ENCODE data around the gene FOXL2NB. TPM values are rescaled to one million over a fixed set of nuclear protein-coding genes. Genes with fewer than 3 reads are reported as not detected.
"Not testable (repeated sequence)": the region's sequence is repeated elsewhere in the genome, so short reads cannot be mapped to it uniquely, and the experiment has no call there.

FOXL2NB gene
- polyA plus RNA-seq (ENCODE audit: insufficient read depth in 1 of 5, insufficient read length in 5 of 5, low replicate concordance in 1 of 5), result under 1 TPM in 4 of 5 donors, not detected in 1; 0.04 to 0.08 (median 0.05) TPM
- long read RNA-seq, donor 1, result 0 reads
- long read RNA-seq, donor 2, result 0 reads
- long read RNA-seq, donor 3, result 0 reads
- long read RNA-seq, donor 4, result 0 reads
- long read RNA-seq, donor 5, result 0 reads
- long read RNA-seq, donor 6, result 0 reads
- long read RNA-seq, donor 7, result 0 reads
- long read RNA-seq, donor 8, result 0 reads

- peak in 1 of 2 donors; percentile 56 for DNase-seq
These were observed at the start of gene FOXL2NB, which contains the start of gene FOXL2 for GRCh38 chr3:138946663-138947494. FOXL2NB (plus strand) TSS chr3:138947217; CDS start chr3:138947365, 148 bp downstream. FOXL2 (minus strand) TSS chr3:138947137; CDS start chr3:138946722, 415 bp downstream.

DNA sequence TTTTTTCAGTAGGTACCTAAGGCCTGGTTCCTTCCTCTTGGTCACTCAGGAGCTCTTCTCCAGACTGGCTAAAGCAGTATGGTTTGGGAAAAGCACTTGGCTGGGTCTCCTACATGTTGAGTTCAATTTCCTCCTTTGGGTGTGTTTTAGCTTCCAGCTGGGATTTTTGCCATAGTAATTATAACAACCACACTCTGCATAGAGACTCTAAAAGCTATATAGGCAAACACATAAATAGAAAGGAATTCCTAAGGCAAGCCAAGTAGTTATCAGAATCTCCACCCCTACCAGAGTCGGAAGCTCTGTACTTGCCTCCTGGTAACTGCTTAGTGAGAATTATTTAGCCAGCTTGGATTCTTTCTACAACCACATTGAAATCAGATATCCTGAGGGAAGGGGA, 48.7 kb upstream of the FOXL2NB start:
- peak; percentile 27 to 47 for DNase-seq

DNA sequence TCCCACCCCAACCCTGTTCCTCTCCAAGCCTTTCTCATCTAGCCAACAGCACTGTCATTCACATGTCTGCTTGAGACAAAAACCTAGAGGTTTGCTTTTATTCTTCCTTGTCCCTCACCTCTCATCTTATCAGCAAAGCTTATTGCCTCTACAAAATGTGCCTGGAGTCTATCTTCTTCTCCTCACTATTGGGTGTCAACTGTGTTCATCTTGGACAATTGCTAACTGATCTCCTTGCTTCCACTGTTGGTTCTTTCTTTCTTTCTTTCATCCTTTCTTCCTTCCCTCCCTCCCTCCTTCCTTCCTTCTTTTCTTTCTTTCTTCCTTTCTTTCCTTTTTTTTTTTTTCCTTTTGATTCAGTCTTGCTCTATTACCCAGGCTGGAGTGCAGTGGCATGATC, 48.3 kb upstream of the FOXL2NB start:
- DNase-seq, result no peak

- no peak for DNase-seq
These were observed 47.5 kb upstream of the FOXL2NB start for GRCh38 chr3:138899351-138899991.

- no peak for DNase-seq
These were observed 45.5 kb upstream of the FOXL2NB start for GRCh38 chr3:138901567-138901966.

DNA sequence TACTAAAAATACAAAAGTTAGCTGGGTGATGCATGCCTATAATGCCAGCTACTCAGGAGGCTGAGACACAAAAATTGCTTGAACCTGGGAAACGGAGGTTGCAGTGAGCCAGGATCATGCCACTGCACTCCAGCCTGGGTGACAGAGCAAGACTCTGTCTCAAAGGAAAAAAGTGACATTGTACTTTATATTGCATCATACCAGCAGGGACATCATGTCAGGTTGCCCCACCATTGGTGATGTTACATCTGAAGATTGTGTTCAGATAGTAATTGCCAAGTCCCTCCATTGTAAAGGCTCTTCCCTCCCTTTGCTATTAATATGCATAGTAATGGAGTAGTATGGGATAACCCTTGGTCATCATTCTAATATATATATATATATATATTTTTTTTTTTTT, 44.8 kb upstream of the FOXL2NB start:
- no peak for DNase-seq

DNA sequence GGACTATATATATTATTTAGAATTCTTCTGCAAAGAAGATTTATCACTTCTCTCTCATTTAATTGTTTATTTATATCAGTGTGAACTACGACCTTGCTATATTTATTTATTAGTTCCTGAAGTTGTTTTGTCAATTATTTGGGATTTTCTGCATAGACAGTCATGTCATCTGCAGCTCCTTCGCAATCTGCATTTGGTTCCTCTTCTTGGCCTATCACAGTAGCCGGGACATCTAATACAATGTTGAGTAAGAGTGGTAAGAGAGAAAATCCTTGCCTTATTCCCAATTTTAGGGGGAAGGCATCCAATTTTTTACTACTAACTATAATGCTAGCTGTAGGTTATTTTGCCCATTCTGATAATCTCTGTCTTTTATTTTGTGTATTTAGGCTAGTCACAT, 39.5 kb upstream of the FOXL2NB start:
- DNase-seq, result no peak

DNA sequence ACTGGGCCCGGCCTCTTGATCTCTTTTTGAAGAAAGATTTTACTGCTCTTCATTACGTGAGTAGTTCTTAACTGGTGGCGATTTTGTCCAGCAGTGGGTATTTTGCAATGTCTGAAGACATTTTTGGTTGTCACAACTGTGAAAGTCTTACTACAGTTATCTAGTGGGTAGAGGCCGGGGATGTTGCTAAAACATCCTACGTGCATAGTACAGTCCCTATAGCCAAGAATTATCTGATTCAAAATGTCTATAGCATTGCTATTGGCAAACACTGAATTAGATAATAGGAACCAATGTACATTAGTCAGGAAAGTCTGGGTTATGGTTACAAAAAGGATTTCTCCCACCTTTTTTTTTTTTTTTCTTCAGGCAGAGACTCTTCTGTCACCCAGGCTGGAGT, 38.2 kb upstream of the FOXL2NB start:
- DNase-seq, result no peak

- no peak for DNase-seq
These were observed 37.1 kb upstream of the FOXL2NB start for GRCh38 chr3:138909904-138910303.

GRCh38 chr3:138911621-138912020, 35.4 kb upstream of the FOXL2NB start:
- DNase-seq, result no peak

DNA sequence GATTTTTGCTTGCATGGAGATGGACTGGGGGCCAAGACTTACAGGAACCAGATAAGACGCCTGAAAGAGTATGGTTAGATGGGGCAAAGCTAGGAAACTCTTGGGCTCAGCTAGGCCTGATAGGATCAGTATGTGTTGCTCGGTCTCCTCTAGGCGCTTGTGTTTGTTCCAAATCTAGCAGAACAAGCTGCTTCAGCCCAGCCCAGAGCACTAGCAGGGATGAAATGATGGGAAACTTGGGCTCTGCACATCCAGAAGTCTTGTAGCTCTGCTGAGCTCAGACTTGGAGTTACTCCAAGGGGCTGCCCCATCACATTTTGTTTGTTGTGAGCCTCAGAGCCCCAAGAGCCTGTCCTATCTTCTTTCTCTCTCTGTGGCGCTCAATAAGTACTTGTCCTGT, 34.8 kb upstream of the FOXL2NB start:
- no peak for DNase-seq

- DNase-seq, result no peak
These were observed 33.3 kb upstream of the FOXL2NB start for GRCh38 chr3:138913766-138914165.

DNA sequence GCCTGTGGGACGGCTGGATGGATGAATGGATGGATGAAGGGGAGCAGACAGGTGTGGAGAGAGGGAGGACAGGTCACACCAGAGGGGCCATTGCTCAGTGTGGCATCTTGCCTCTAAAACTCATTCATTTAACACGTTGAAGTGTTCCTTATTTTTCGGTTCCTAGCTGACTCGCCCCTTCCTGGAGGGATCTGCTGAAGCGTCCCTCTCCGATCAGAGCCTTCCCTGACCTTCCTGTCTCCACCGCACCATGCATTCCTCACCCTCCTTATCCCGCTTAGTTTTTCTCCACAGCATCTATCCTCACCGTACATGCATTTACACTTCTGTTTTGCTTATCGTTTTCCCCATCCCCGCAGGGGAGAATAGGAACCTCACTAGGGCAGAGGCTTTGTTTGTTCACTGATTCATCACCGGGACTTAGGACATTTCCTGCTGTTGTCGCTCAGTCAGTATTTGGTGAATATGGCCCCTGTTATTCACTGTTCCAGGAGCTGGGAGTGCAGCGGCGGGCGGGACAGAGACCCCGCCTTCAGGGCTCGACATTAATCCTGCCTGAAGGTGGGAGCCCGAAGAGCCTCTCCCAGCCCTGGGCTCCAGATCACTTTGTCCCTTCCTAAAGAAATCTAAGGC, 32.0 kb upstream of the FOXL2NB start:
- DNase-seq, result no peak

- DNase-seq, result peak; percentile 92 to 94
These were observed 31.2 kb upstream of the FOXL2NB start for GRCh38 chr3:138915503-138916498.

DNA sequence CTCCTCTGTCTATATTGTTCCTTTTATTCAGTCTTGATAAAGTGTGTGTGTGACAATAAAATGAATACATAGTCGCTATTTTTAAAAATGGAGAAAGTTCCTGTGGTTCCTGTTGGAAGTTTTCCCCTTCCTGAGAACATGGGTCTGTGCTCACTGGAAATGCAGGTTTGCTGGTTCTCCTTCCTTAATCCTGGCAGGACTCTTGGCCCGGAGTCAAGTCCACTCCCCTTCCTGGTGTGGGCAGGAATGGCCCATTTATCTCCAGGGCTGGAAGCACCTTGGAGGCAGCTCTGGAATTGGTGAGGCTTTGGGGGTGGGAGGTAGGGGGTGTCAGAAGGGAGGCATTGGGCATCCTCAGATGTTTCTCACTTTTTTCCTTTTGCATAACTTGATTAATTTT, 30.2 kb upstream of the FOXL2NB start:
- no peak for DNase-seq

GRCh38 chr3:138919325-138919724, 27.7 kb upstream of the FOXL2NB start:
- no peak for DNase-seq

DNA sequence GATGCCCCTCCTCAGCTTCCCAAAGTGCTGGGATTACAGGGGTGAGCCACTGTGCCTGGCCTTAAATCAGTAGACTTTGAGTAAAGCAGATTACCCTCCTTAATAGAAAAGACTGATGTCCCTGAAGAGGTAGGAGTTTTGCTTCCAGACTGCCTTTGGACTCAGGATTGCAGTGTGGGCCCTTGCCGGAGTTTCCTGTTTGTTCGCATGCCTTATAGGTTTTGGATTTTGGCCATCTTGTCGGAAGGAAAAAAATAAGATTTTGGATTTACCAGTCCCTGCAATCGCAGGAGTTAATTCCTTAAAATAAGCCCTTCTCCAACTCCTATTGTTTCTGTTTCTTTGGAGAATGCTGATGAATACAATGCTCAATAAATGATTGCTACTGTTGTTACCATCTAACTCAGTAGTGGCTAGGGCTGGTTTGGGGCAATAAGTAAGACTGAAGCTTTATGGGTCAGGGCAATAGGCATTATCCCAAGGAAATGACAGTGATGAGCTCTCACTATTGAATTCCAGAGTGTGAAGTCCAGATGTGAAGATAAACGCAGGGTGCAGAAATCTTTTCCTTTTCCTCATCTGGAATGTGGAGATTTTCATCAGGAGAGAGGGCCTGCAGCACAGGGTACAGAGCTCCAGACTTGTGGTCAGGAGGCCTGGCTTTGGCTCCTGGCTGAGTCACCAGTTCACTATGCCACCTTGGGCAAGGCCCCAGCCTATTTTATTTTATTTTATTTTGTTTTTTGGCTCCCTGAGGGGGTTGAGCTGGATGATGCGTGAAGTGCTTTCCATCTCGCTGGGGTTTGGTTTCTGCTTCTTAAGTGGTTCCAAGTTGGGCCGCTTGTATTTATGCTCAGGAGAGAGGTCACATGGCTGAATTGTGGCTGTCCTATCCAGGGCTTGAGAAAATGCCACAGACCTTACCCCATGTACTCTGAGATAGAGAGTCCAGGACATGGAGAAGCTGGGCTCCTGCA, 25.4 kb upstream of the FOXL2NB start:
- no peak for DNase-seq

- not testable (repeated sequence) for DNase-seq
These were observed 24.6 kb upstream of the FOXL2NB start for GRCh38 chr3:138922400-138922799.

- DNase-seq, result no peak
These were observed 23.5 kb upstream of the FOXL2NB start for GRCh38 chr3:138923531-138923994.
